ENCODE measurements around the gene JHY.

The JHY gene

GRCh38 chr11:122895563-122895962 is 13.0 kb downstream of the JHY start:
- peaks cover 2% of the 10 kb centered on the region for H3K4me1 Mint-ChIP-seq (ENCODE audit: low read depth)

GRCh38 chr11:122897606-122898210 is 15.1 kb downstream of the JHY start:
- DNase-seq: no peak
- Mint-ChIP-seq H3K27me3 (no peaks in the 10 kb centered on the region), H3K4me3 (no peak overlapping the region), H3K36me3 (ENCODE audit: low read depth) (peaks cover 1% of the 10 kb centered on the region), H3K27ac (no peak overlapping the region), H3K9me3 (no peaks in the 10 kb centered on the region), H3K4me1 (ENCODE audit: low read depth) (peaks cover 6% of the 10 kb centered on the region)

More at GRCh38 chr11:122895563-122895962, 13.0 kb downstream of the JHY start:
- H3K27ac Mint-ChIP-seq: no peak overlapping the region
- H3K4me3 Mint-ChIP-seq: no peak overlapping the region
- H3K9me3 Mint-ChIP-seq: no peaks in the 10 kb centered on the region
- no peaks in the 10 kb centered on the region for H3K36me3 Mint-ChIP-seq (ENCODE audit: low read depth)
- no peaks in the 10 kb centered on the region for H3K27me3 Mint-ChIP-seq
- no peak for DNase-seq

- Mint-ChIP-seq H3K4me3 (no peak overlapping the region), H3K27me3 (no peaks in the 10 kb centered on the region), H3K9me3 (no peaks in the 10 kb centered on the region), H3K27ac (no peak overlapping the region), H3K4me1 (ENCODE audit: low read depth) (peaks cover 6% of the 10 kb centered on the region), H3K36me3 (ENCODE audit: low read depth) (peaks cover 2% of the 10 kb centered on the region)
- DNase-seq: no peak
These were observed 16.2 kb downstream of the JHY start for GRCh38 chr11:122898799-122899198.

- H3K4me3 Mint-ChIP-seq: no peak overlapping the region
- no peaks in the 10 kb centered on the region for H3K9me3 Mint-ChIP-seq
- H3K27ac Mint-ChIP-seq: peak overlapping the region; percentile 50
- peaks cover 3% of the 10 kb centered on the region for H3K4me1 Mint-ChIP-seq (ENCODE audit: low read depth)
- H3K36me3 Mint-ChIP-seq (ENCODE audit: low read depth): peaks cover 7% of the 10 kb centered on the region
- DNase-seq: no peak
- no peaks in the 10 kb centered on the region for H3K27me3 Mint-ChIP-seq
These were observed 18.1 kb downstream of the JHY start for GRCh38 chr11:122900587-122901202.

GRCh38 chr11:122902951-122903350 is 20.4 kb downstream of the JHY start:
- Mint-ChIP-seq H3K4me1 (ENCODE audit: low read depth) (peaks cover 3% of the 10 kb centered on the region), H3K4me3 (no peak overlapping the region), H3K36me3 (ENCODE audit: low read depth) (peaks cover 7% of the 10 kb centered on the region), H3K9me3 (no peaks in the 10 kb centered on the region), H3K27me3 (no peaks in the 10 kb centered on the region), H3K27ac (no peak overlapping the region)
- no peak for DNase-seq

- DNase-seq: no peak
- H3K36me3 Mint-ChIP-seq (ENCODE audit: low read depth): no peaks in the 10 kb centered on the region
These were observed 28.2 kb downstream of the JHY start for GRCh38 chr11:122910775-122911174.

GRCh38 chr11:122917311-122917710 is 34.8 kb downstream of the JHY start:
- H3K4me1 Mint-ChIP-seq (ENCODE audit: low read depth): no peaks in the 10 kb centered on the region

More at GRCh38 chr11:122910775-122911174, 28.2 kb downstream of the JHY start:
- no peak overlapping the region for H3K27ac Mint-ChIP-seq
- H3K9me3 Mint-ChIP-seq: no peaks in the 10 kb centered on the region
- H3K4me3 Mint-ChIP-seq: no peak overlapping the region
- H3K27me3 Mint-ChIP-seq: no peaks in the 10 kb centered on the region
- no peaks in the 10 kb centered on the region for H3K4me1 Mint-ChIP-seq (ENCODE audit: low read depth)

GRCh38 chr11:122918734-122919133 is 36.2 kb downstream of the JHY start:
- no peak overlapping the region for H3K4me3 Mint-ChIP-seq
- H3K27me3 Mint-ChIP-seq: no peaks in the 10 kb centered on the region
- H3K27ac Mint-ChIP-seq: no peak overlapping the region
- DNase-seq: no peak
- no peaks in the 10 kb centered on the region for H3K4me1 Mint-ChIP-seq (ENCODE audit: low read depth)
- no peaks in the 10 kb centered on the region for H3K9me3 Mint-ChIP-seq
- H3K36me3 Mint-ChIP-seq (ENCODE audit: low read depth): no peaks in the 10 kb centered on the region

More at GRCh38 chr11:122917311-122917710, 34.8 kb downstream of the JHY start:
- Mint-ChIP-seq H3K27ac (no peak overlapping the region), H3K27me3 (no peaks in the 10 kb centered on the region), H3K9me3 (no peaks in the 10 kb centered on the region), H3K4me3 (no peak overlapping the region), H3K36me3 (ENCODE audit: low read depth) (no peaks in the 10 kb centered on the region)
- no peak for DNase-seq

- Mint-ChIP-seq H3K4me3 (no peak overlapping the region), H3K9me3 (no peaks in the 10 kb centered on the region), H3K27me3 (no peaks in the 10 kb centered on the region), H3K36me3 (ENCODE audit: low read depth) (no peaks in the 10 kb centered on the region), H3K27ac (no peak overlapping the region), H3K4me1 (ENCODE audit: low read depth) (no peaks in the 10 kb centered on the region)
- DNase-seq: no peak
These were observed 38.0 kb downstream of the JHY start for GRCh38 chr11:122920579-122920978.

GRCh38 chr11:122922893-122923292 is 40.3 kb downstream of the JHY start:
- Mint-ChIP-seq H3K9me3 (no peaks in the 10 kb centered on the region), H3K4me1 (ENCODE audit: low read depth) (no peaks in the 10 kb centered on the region), H3K27ac (no peak overlapping the region), H3K36me3 (ENCODE audit: low read depth) (no peaks in the 10 kb centered on the region), H3K4me3 (no peak overlapping the region), H3K27me3 (no peaks in the 10 kb centered on the region)
- no peak for DNase-seq

- no peaks in the 10 kb centered on the region for H3K27me3 Mint-ChIP-seq
These were observed 40.7 kb downstream of the JHY start for GRCh38 chr11:122923302-122923701.

GRCh38 chr11:122931510-122931909 is 49.0 kb downstream of the JHY start:
- Mint-ChIP-seq H3K9me3 (no peaks in the 10 kb centered on the region), H3K27me3 (no peaks in the 10 kb centered on the region), H3K27ac (no peak overlapping the region), H3K4me1 (ENCODE audit: low read depth) (no peaks in the 10 kb centered on the region), H3K36me3 (ENCODE audit: low read depth) (no peaks in the 10 kb centered on the region), H3K4me3 (no peak overlapping the region)
- DNase-seq: no peak

More at GRCh38 chr11:122923302-122923701, 40.7 kb downstream of the JHY start:
- no peaks in the 10 kb centered on the region for H3K9me3 Mint-ChIP-seq
- H3K36me3 Mint-ChIP-seq (ENCODE audit: low read depth): no peaks in the 10 kb centered on the region
- no peak overlapping the region for H3K4me3 Mint-ChIP-seq
- H3K27ac Mint-ChIP-seq: no peak overlapping the region
- no peaks in the 10 kb centered on the region for H3K4me1 Mint-ChIP-seq (ENCODE audit: low read depth)
- DNase-seq: no peak

GRCh38 chr11:122933416-122933815 is 50.9 kb downstream of the JHY start:
- H3K27me3 Mint-ChIP-seq: no peaks in the 10 kb centered on the region
- no peaks in the 10 kb centered on the region for H3K4me1 Mint-ChIP-seq (ENCODE audit: low read depth)
- H3K9me3 Mint-ChIP-seq: no peaks in the 10 kb centered on the region
- H3K4me3 Mint-ChIP-seq: no peak overlapping the region
- no peak overlapping the region for H3K27ac Mint-ChIP-seq
- DNase-seq: no peak
- H3K36me3 Mint-ChIP-seq (ENCODE audit: low read depth): no peaks in the 10 kb centered on the region

- H3K9me3 Mint-ChIP-seq: no peaks in the 10 kb centered on the region
- H3K27me3 Mint-ChIP-seq: no peaks in the 10 kb centered on the region
- H3K27ac Mint-ChIP-seq: no peak overlapping the region
- no peak overlapping the region for H3K4me3 Mint-ChIP-seq
- no peaks in the 10 kb centered on the region for H3K36me3 Mint-ChIP-seq (ENCODE audit: low read depth)
- no peaks in the 10 kb centered on the region for H3K4me1 Mint-ChIP-seq (ENCODE audit: low read depth)
- no peak for DNase-seq
These were observed 55.4 kb downstream of the JHY start for GRCh38 chr11:122937983-122938382.

- DNase-seq: no peak
- no peaks in the 10 kb centered on the region for H3K9me3 Mint-ChIP-seq
- no peaks in the 10 kb centered on the region for H3K36me3 Mint-ChIP-seq (ENCODE audit: low read depth)
- no peaks in the 10 kb centered on the region for H3K27me3 Mint-ChIP-seq
- no peak overlapping the region for H3K27ac Mint-ChIP-seq
- H3K4me3 Mint-ChIP-seq: no peak overlapping the region
- H3K4me1 Mint-ChIP-seq (ENCODE audit: low read depth): no peaks in the 10 kb centered on the region
These were observed 56.0 kb downstream of the JHY start for GRCh38 chr11:122938557-122938956.
